GM18502 (cell line): Measurements from ENCODE around the gene HMGCL.

Experiments
- ATAC-seq: cut with Tn5 transposase; IDR thresholded peaks from one replicate; pipeline ENCODE4 v1.9.1; 2021; ENCODE audit warnings: mild to moderate bottlenecking; ENCODE audit not compliant: unreplicated experiment, poor library complexity

HMGCL gene

DNA sequence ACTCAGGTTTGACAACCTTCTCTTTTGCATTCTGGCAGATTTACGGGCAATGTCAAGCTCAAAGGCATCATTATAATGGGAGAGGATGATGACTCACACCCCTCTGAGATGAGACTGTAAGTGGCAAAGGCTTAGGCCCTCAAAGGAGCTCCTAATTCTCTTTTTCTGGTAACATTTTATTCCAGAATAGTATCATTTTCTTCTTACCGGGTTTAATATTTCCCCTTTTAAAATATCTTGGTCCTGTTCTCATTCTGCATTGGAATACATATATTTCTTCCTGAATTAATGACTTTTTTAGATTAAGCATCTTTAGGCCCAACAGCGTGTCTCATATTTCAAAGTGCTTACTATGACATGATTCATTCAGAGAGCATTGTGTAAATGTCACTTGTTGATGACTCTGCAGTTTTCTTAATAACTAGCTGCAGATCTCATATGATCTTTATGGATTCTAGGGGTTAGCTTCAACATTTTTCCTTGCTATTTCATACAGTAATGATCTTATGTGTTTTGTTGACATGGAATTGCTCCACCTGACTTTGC, 45.3 kb downstream of the HMGCL start:
- no peak for ATAC-seq

DNA sequence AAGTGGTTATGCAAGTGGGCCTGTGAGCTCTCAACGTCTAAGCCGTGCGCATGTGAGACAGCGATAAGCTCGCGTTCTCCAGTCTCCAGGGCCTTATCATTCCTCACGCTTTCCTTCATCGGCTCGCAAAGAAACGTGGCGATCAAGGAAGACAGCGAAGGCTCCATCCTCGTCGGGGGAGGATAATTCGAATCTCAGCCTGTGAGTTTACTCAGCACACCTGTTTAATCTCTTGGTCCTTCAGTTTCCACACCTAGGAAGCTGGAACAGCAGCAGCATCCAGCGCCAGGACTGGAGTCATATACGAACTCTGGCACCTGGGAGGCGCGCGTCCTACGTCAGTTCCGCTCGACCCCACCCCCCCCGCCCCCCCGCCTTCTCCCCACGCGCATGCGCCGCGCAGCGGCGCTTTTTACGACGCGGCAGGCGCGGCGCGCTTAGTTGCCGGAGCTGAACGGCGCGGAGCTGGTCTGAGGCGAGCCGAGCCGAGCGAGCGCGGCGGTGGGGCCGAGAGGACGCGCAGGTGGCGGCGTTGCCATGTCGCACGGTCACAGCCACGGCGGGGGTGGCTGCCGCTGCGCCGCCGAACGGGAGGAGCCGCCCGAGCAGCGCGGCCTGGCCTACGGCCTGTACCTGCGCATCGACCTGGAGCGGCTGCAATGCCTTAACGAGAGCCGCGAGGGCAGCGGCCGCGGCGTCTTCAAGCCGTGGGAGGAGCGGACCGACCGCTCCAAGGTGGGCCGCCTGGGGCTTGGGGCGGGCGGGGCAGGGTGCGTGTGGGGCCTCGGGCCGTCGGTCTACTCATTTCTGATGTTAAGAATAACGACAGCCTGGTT, 47.0 kb downstream of the HMGCL start, which contains the start of gene PITHD1:
Gene PITHD1, plus strand, starts transcription at position 440 of the 836 bp plus-strand sequence. Its CDS starts 98 bp downstream, at position 538.
- peak; percentile 74 for ATAC-seq

DNA sequence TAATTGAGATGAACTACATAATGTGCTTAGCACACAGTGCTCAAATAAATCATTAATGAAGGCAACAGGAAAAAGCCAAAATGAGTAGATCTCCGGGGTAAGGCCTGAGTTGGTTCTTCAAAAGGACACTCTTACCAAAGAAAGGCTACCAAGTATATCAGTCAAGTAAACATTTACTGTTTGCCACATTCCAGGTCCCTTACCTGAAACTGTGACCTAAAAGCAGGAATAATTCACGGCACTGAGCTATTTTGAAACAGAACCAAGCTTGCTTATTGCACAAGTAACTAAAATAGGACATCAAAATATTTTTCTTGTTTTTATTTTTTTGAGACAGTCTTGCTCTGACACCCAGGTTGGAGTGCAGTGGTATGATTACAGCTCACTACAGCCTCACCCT, 49.0 kb downstream of the HMGCL start:
- no peak for ATAC-seq

DNA sequence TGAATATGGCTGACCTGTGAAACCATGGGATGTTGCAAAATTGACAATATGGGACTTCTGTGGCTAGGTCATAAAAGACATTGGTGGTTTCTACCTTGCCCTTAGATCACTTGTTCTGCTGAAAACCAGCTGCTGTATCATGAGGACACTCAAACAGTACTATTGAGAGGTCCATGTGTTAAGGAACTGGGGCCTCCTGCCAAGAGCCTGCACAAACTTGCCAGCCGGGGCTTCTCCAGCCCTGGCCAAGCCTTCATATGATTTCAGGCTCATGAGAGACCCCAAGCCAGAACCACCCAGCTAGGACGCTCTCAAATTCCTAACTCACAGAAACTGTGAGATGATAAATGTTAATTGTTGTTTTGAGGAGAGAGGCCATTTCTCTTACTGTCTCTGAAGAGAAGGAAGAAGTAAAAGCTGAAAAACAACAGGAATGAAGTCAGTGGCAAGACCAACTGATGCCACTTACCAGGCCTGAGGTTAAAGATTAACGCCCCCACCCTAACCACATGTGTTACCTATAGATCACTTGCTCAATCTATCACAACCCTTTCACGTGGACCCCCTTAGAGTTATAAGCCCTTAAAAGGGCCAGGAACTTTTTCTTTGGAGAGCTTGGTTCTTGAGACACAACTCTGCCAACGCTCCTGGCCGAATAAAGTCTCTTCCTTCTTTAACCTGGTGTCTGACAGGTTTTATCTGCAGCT, 50.9 kb downstream of the HMGCL start:
- ATAC-seq: no peak

DNA sequence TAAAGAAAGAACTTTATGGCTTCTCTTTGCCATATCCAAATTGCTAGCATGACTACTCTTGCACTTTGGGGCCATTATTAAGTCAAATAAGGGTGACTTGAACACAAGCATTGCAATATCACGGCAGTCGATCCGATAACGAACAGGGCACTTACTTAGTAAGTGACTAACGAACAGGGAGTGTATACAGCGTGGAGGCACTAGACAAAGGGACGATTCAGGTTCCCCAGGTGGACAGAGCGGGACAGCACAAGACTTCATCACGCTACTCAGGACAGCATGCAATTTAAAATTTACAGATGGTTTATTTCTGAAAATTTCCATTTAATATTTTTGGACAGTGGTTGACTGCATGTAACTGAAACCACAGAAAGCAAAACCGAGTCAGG, 52.4 kb downstream of the HMGCL start:
- no peak for ATAC-seq

DNA sequence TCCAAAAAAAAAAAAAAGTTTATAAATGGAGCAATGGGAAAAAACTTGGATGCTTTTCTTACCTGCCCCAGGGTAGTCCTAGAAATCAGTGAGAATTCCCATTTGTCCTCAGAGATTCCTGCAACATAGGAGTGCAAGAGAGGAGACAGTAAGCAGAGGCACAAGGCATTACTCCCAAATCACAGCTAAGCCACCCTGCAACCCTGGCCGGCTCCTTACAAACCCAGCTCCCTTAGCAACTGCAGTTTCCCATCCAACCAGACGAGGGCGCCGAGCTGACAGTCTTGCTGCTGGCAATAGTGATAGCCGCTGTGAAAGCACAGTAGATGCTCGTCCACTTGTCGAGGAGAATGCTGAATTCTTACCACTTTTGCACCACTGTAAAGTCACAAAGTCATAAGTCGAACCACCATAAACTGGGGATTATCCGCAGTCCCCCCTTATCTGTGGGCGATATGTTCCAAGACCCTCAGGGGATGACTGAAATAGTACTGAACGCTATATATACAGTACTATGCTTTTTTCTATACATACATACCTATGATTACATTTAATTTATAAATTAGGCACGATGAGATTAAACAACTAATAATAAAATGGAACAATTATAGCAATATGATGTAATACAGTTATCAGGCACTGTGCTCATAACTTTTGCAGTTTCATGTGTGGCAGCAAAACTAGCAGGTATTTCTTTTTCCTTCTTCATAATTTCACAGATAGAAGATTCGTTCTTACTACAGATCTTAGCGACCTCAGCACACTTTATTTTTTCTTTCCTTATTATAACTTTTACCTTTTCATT, 53.0 kb downstream of the HMGCL start:
- ATAC-seq: no peak

DNA sequence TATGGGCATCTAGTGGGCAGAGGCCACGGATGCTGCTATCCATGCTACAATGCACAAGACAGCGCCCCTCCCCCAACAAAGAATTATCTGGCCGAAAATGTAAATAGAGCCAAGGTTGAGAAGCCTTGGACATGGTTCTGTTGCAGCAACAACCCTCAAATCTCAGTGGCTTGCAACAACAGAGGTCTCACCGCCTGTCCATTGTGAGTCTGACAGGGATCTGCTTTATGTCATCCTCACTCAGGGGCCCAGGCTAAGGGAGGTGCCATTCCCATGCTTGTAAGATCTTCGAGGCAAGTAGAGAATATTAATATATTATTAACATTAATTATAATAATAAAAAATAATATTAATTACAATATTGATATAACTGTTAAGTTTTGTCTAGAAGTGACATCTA, 56.5 kb downstream of the HMGCL start:
- ATAC-seq: no peak

DNA sequence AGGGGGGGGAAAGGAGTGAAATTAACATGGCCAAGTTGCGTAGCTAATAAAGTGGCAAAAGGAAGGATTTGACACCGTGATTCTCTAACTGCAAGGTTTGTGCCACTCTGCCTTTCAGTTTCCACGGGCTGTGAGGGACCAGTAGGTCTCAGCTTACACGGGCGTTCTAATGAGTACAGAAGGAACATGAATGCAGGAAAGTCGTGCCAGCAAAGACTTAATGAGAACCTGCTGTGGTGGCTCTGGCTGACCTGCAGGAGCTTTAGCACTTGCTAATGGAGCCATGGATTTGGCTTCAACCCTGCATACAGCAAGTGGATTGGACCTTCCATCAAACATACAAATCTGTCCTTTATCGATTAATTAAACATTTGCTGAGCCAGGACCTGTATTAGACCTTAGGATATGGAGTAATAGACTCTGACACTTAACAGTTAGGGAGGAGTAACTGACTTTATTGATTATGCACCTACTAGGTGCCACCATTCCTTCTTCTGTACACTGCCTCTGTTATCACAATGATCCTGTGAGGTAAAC, 62.1 kb downstream of the HMGCL start:
- no peak for ATAC-seq

DNA sequence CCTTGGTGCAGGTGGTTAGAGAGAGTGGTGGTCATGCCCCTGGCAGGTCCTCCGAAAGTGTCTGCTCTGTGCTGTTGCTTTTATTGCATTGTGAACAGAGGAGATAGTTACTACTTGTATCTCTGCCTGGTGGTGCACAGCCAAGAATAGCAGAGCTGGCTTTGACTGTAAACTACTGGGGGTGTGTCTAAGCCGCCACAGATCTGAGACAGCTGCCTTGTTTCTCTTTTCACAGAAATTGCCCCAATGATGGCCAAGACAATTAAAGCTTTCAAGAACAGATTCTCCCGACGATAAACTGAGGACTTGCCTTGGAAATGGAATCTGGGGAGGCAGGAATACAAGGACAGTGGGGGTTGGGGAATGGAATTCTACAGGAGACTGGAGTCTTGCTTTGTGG, 66.0 kb downstream of the HMGCL start:
- ATAC-seq: no peak

DNA sequence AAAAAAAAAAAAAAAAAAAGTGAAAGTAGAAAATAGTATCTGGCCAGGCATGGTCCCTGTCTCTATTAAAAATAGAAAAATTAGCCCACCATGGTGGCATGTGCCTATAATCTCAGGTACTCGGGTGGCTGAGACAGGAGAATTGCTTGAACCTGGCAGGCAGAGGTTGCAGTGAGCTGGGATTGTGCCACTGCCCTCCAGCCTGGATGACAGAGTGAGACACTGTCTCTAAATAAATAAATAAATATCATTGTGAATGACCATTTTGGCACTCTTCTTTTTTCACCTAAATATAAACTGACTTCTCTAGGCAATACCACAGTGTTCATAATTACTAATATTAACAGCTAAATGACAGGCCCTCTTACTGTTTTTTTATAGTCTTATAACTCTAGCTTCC, 67.4 kb downstream of the HMGCL start:
- ATAC-seq: no peak

DNA sequence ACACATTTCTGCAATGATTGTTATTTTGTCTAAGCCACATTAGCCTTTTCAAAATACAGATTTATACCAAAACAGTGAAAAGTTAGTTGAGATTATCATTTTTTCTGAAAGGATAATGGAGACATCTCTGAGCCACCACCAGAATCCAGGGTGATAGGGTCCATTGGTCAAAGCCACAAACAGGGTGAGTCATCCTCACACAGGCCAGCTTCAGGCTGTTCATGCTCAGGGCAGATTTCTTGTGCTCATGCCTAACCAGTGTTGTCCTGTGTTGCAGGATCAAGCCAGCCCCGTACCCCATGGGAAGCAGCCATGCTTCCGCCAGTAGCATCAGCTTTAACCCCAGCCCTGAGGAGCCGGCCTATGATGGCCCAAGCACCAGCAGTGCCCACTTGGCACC, 68.6 kb downstream of the HMGCL start:
- no peak for ATAC-seq

DNA sequence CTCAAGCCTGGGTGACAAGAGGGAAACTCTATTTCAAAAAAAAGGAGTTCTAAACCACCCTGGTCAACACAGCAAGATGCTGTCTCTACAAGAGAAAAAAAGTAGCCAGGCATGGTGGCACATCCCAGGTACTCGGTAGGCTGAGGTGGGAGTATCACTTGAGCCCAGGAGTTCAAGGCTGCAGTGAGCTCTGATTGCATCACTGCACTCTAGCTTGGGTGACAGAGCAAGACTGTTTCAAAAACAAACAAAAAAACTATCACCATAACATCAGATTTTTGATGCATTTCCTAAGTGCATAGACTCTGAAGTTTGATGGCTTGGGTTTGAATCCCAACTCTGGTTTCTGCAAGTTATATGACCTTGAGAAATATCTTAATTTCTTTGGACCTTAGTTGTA, 72.3 kb downstream of the HMGCL start:
- ATAC-seq: no peak
